ENCODE measurements around the gene SPDYA.

SPDYA gene

GRCh38 chr2:28855977-28856376, 45.3 kb downstream of the SPDYA start:
- TF ChIP-seq POLR2A (IDR thresholded peaks at IDR 0.05; ENCODE audit: low read depth, low read length): no peak
- FAIRE-seq: no peak
- no peak for DNase-seq (ENCODE audit: insufficient read length, low spot score)

DNA sequence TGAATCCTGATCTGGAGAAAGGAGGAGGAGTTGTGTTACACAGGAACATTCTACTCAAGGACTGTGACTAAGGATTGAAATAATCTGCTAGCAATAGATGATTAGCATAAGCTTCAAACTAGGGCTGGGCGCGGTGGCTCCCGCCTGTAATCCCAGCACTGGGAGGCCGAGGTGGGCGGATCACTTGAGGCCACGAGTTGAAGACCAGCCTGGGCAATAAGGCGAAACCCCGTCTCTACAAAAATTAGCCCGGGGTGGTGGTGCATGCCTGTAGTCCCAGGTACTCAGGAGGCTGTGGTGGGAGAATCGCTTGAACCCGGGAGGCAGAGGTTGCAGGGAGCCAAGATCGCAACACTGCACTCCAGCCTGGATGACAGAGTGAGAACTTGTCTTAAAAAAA, 58.0 kb downstream of the SPDYA start:
- DNase-seq (ENCODE audit: insufficient read length, low spot score) (no peak), FAIRE-seq (no peak)
- no peak for TF ChIP-seq POLR2A (IDR thresholded peaks at IDR 0.05; ENCODE audit: low read depth, low read length)

- DNase-seq (ENCODE audit: insufficient read length, low spot score): peak; percentile 31
- no peak for FAIRE-seq
- no peak for TF ChIP-seq POLR2A (IDR thresholded peaks at IDR 0.05; ENCODE audit: low read depth, low read length)
Measured at GRCh38 chr2:28869494-28870145, 59.0 kb downstream of the SPDYA start.

GRCh38 chr2:28870146-28870891, 59.7 kb downstream of the SPDYA start, which contains the start of gene TRMT61B:
TRMT61B (minus strand) TSS chr2:28870309; CDS start chr2:28870277, 32 bp downstream.
- peak; percentile 97 for DNase-seq (ENCODE audit: insufficient read length, low spot score)
- TF ChIP-seq POLR2A (IDR thresholded peaks at IDR 0.05; ENCODE audit: low read depth, low read length): peak; percentile 90
- peak; percentile 52 for FAIRE-seq

DNA sequence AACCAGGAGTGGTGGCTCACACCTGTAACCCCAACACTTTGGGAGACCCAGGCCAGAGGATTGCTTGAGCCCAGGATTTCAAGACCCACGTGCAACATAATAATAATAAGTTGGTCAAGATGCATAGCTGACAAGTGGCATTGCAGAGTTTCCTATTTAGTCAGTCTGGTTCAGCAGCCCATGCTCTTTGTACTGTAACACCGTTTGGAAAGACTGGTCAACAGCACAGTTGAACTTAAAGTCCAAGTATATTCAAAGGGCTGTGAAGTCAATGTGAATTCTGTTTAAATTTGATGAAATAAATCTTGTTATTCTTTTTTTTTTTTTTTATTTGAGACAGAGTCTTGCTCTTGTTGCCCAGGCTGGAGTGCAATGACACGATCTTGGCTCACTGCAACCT, 61.0 kb downstream of the SPDYA start:
- no peak for DNase-seq (ENCODE audit: insufficient read length, low spot score)

GRCh38 chr2:28880193-28880592, 69.6 kb downstream of the SPDYA start:
- TF ChIP-seq POLR2A (IDR thresholded peaks at IDR 0.05; ENCODE audit: low read depth, low read length): no peak
- FAIRE-seq (no peak), DNase-seq (ENCODE audit: insufficient read length, low spot score) (no peak)

More for the DNA sequence above, 61.0 kb downstream of the SPDYA start:
- no peak for TF ChIP-seq POLR2A (IDR thresholded peaks at IDR 0.05; ENCODE audit: low read depth, low read length)
- FAIRE-seq: no peak

GRCh38 chr2:28893488-28893887, 82.9 kb downstream of the SPDYA start:
- FAIRE-seq: no peak
- no peak for DNase-seq (ENCODE audit: insufficient read length, low spot score)
- TF ChIP-seq POLR2A (IDR thresholded peaks at IDR 0.05; ENCODE audit: low read depth, low read length): no peak

GRCh38 chr2:28894470-28895188, 84.0 kb downstream of the SPDYA start, which contains the start of gene WDR43:
WDR43 (plus strand) TSS chr2:28894667; CDS start chr2:28894699, 32 bp downstream.
- peak; percentile 84 for TF ChIP-seq POLR2A (IDR thresholded peaks at IDR 0.05; ENCODE audit: low read depth, low read length)
- peak; percentile 89 for DNase-seq (ENCODE audit: insufficient read length, low spot score)
- FAIRE-seq: peak; percentile 76

GRCh38 chr2:28895189-28895893, 84.7 kb downstream of the SPDYA start:
- peak; percentile 16 for DNase-seq (ENCODE audit: insufficient read length, low spot score)
- FAIRE-seq: peak; percentile 86
- TF ChIP-seq POLR2A (IDR thresholded peaks at IDR 0.05; ENCODE audit: low read depth, low read length): no peak

DNA sequence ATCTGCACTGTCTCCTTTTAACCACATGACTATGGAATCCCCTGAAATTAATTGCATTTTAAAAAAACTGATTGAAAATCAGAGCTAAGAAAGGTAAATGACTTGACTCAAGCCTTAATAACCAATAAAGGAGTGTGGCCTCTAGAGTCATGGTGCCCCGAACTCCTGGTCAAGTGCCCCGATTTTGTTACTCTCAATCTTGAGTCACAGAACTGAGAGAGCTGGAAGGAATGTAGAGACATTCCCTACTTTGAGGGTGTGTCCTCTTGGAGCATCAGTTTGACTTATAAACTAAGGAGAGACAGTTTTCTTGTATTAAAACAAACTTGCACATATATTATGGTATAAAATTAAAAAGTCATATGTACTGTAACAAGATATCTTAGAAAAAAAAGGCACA, 86.3 kb downstream of the SPDYA start:
- peak; percentile 88 for FAIRE-seq
- peak; percentile 33 for DNase-seq (ENCODE audit: insufficient read length, low spot score)
- no peak for TF ChIP-seq POLR2A (IDR thresholded peaks at IDR 0.05; ENCODE audit: low read depth, low read length)

GRCh38 chr2:28898048-28898447, 87.4 kb downstream of the SPDYA start:
- TF ChIP-seq POLR2A (IDR thresholded peaks at IDR 0.05; ENCODE audit: low read depth, low read length): no peak
- no peak for FAIRE-seq
- DNase-seq (ENCODE audit: insufficient read length, low spot score): no peak

Measured in H54 (cell line).